Measurements from ENCODE around the gene DNAAF5. TPM values are rescaled to one million over a fixed set of nuclear protein-coding genes. Genes with fewer than 3 reads are reported as not detected.
A peak's percentile ranks its signal among the peaks of the same experiment; 100 is the strongest.

The DNAAF5 gene
- total and polyA plus RNA-seq, 2 of the 4 experiments (the other 2 are of a cell fraction), result 12.4 to 32.6 TPM

DNA sequence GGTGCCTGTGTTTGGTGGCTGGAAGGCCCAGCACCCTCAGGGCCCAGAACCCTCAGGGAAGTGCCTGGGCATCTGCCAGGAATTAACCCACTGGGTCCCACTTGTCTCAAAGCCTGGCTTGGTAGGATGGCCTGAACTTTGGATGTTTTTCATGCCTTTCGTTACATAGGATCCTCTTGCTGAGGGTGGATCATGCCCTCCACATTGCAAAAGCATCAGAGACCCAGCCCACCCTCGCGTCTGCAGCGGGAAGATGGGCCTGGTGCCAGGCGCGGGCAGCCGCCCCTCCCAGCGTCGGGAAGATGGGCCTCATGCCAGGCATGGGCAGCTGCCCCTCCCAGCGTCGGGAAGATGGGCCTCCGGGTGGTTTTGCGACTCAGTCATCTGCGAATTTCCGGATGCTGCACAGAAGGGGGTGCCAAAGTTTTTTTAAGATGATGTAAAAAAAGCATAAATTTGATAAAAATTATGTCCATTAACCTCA, 52.5 kb downstream of the DNAAF5 start:
- H4K8ac ChIP-seq (ENCODE audit: low read depth in 2 of 2, low read length in 2 of 2), result no peak overlapping the region
- H3K14ac ChIP-seq (replicated peaks; ENCODE audit: low read depth, low read length), result no peak overlapping the region
- no peak overlapping the region for H4K91ac ChIP-seq (ENCODE audit: insufficient read depth, low read depth, low read length)
- H2BK5ac ChIP-seq (ENCODE audit: low read depth, low read length, poor library complexity, severe bottlenecking), result no peak overlapping the region
- H3K27me3 ChIP-seq (ENCODE audit: control insufficient read depth, insufficient read depth, low read length), result no peaks in the 10 kb centered on the region
- ChIA-PET POLR2A (ENCODE audit: unreplicated experiment) (no interaction called here), CTCF (no interaction called here)
- DNase-seq (no peak), ATAC-seq (ENCODE audit: low read depth) (no peak)
- peaks cover 0 to 4% of the 10 kb centered on the region in 2 experiments; a peak in 1 of 4 replicates for H3K79me1 ChIP-seq (ENCODE audit: low read depth in 1 of 2, low read length in 2 of 2)
- TF ChIP-seq POLR2A (IDR thresholded peaks at IDR 0.05; ENCODE audit: low read depth, low read length) (no peak), FOS (IDR thresholded peaks at IDR 0.05; ENCODE audit: low read depth, low read length) (no peak), RCOR1 (IDR thresholded peaks at IDR 0.05; ENCODE audit: insufficient replicate concordance, low read length) (no peak), CHD1 (IDR thresholded peaks at IDR 0.05; ENCODE audit: low read depth, low read length) (no peak), BHLHE40 (IDR thresholded peaks at IDR 0.05; ENCODE audit: low read depth, low read length) (no peak), SMC3 (IDR thresholded peaks at IDR 0.05; ENCODE audit: low read depth, low read length) (no peak), MXI1 (IDR thresholded peaks at IDR 0.05; ENCODE audit: borderline replicate concordance, low read depth, low read length) (no peak), RFX5 (IDR thresholded peaks at IDR 0.05; ENCODE audit: low read depth, low read length) (no peak), CTCF (conservative IDR thresholded peaks at IDR 0.05; ENCODE audit: low read depth, low read length) (no peak), NFE2L2 (IDR thresholded peaks at IDR 0.05; ENCODE audit: low read depth, low read length) (no peak), RAD21 (IDR thresholded peaks at IDR 0.05; ENCODE audit: low read length) (no peak)
- no peak overlapping the region for H3K4me2 ChIP-seq (ENCODE audit: low read depth, low read length)
- no CpG with 5 or more reads among the region's 15 CpGs for WGBS, 2 experiments (ENCODE audit: extremely low coverage in 2 of 2, insufficient read length in 1 of 2)
- peaks cover 3% of the 10 kb centered on the region; the same call in 1 of the 2 replicates for H3K9me1 ChIP-seq (ENCODE audit: insufficient read depth, low read length)
- H3K9ac ChIP-seq (ENCODE audit: low read depth, low read length), result no peak overlapping the region
- no TSS peak for BruUV-seq (replicated peaks)
- intact Hi-C loops (cut with micrococcal nuclease) (no loop called here), in situ Hi-C loops (cut with MboI; ENCODE audit: low sequenced_read_pairs) (loop anchor here (5.0 kb wide), 1 partner anchor 462 kb away; no protein-coding TSS in a partner anchor), dilution Hi-C loops (cut with HindIII; ENCODE audit: low sequenced_read_pairs, unreplicated experiment) (no loop called here)
- H3K36me3 ChIP-seq (ENCODE audit: control insufficient read depth, insufficient read depth, low read length), result peaks cover 37% of the 10 kb centered on the region
- H3K18ac ChIP-seq (ENCODE audit: low read depth, low read length), result no peak overlapping the region
- H3K4ac ChIP-seq (ENCODE audit: low read depth, low read length), result no peak overlapping the region
- H3K27ac ChIP-seq (ENCODE audit: insufficient read depth, low read length), result no peak overlapping the region
- no peak overlapping the region for H3K23ac ChIP-seq (ENCODE audit: low read depth, low read length)
- H3K4me1 ChIP-seq (ENCODE audit: control insufficient read depth, insufficient read depth, low read length), result peaks cover 11% of the 10 kb centered on the region
- H2AFZ ChIP-seq (replicated peaks; ENCODE audit: low read length, poor library complexity), result no peak overlapping the region
- H2AK5ac ChIP-seq (ENCODE audit: low read depth, low read length), result no peak overlapping the region
- H4K5ac ChIP-seq (ENCODE audit: low read depth, low read length), result no peak overlapping the region
- no peaks in the 10 kb centered on the region for H3K9me3 ChIP-seq (ENCODE audit: control insufficient read depth, insufficient read depth, low read length)
- H3K4me3 ChIP-seq (ENCODE audit: insufficient read depth, low read depth, low read length), result no peak overlapping the region
- H3K56ac ChIP-seq (ENCODE audit: extremely low read depth, insufficient read depth, low read length), result no peak overlapping the region
- peak overlapping the region; percentile 19 for H2AK9ac ChIP-seq (replicated peaks; ENCODE audit: low read depth, low read length, poor library complexity)
- no peak overlapping the region for H2BK15ac ChIP-seq (ENCODE audit: low read depth, low read length)
- H4K20me1 ChIP-seq (ENCODE audit: insufficient read depth, low read length), result no peaks in the 10 kb centered on the region; the same call in 1 of the 2 replicates
- no peak overlapping the region for H2BK120ac ChIP-seq (ENCODE audit: low read depth, low read length)
- no peak overlapping the region for H2BK20ac ChIP-seq (ENCODE audit: low read depth, low read length)
